Prostate gland (tissue), 2 donors: ENCODE data around the gene EFNB3. TPM values are rescaled to one million over a fixed set of nuclear protein-coding genes. Genes with fewer than 3 reads are reported as not detected.

Experiments
- DNase-seq: peaks from one replicate; pipeline ENCODE4 v3.0.0-alpha.2; 2019; ENCODE audit warnings: low spot score
- H3K27ac ChIP-seq, 2 donors: fragments of 200-600 bp; sonication (generic); 2 replicates each; pipeline ENCODE4 v1.5.1; 2017 to 2019
- H3K27me3 ChIP-seq: fragments of 200-600 bp; sonication (generic); replicated peaks from 2 replicates; pipeline ENCODE4 v1.5.1; 2019; ENCODE audit not compliant: insufficient read depth
- H3K36me3 ChIP-seq, 2 donors: fragments of 200-600 bp; sonication (generic); 1 replicate in 1 of 2; 2 replicates in 1 of 2; pipeline versions ENCODE4 v1.5.1 to v1.8.1; 2017 to 2019
- H3K4me1 ChIP-seq: fragments of 200-600 bp; sonication (generic); replicated peaks from 2 replicates; pipeline ENCODE4 v1.5.1; 2019
- H3K4me3 ChIP-seq, 2 donors: fragments of 200-600 bp; sonication (generic); 2 replicates each; pipeline ENCODE4 v1.5.1; 2017 to 2019
- H3K9me3 ChIP-seq: fragments of 200-600 bp; sonication (generic); 2 replicates; pipeline ENCODE4 v1.5.1; 2017
- CTCF ChIP-seq, 4 experiments: fragments of 200-600 bp in 2 of 4; fragments of 450-650 bp in 2 of 4; sonication (generic) in 2 of 4; IDR thresholded peaks; 1 replicate in 3 of 4; 2 replicates in 1 of 4; pipeline ENCODE4 v1.5.1; 2016 to 2019; ENCODE audit warnings: antibody characterized with exemption in 4 of 4, mild to moderate bottlenecking in 2 of 4, moderate library complexity in 2 of 4
- POLR2A ChIP-seq: fragments of 450-650 bp; IDR thresholded peaks from one replicate; pipeline ENCODE4 v1.6.1; 2016; ENCODE audit warnings: antibody characterized with exemption, mild to moderate bottlenecking
- POLR2AphosphoS5 ChIP-seq: sonication (generic); formaldehyde crosslinking; IDR thresholded peaks from one replicate; pipeline ENCODE4 v1.6.1; 2017; ENCODE audit warnings: antibody characterized with exemption
- WGBS: methylation state at CpG from one replicate; pipeline ENCODE4 v1.1.5; 2018; 5-methylcytosine and 5-hydroxymethylcytosine counted together
- intact Hi-C: fragments of 100-400 bp; cut with DNase I; formaldehyde crosslinking; loops from one replicate; pipeline ENCODE4 v1.14.2; 2022
- total RNA-seq, 2 donors: library from RNA; depleted of rRNA; stranded (reverse); fragments of >200 nt; gene quantifications; one replicate each; pipeline ENCODE4 v1.1.0, GENCODE V29; 2016

EFNB3 gene
- total RNA-seq, 2 donors from 2014 or later: 3.0 to 5.5 TPM

- no peaks in the 10 kb centered on the region for H3K9me3 ChIP-seq
- WGBS: 87% methylated on average over 2 of the region's 2 CpGs
- DNase-seq: no peak
- no peak overlapping the region for H3K4me3 ChIP-seq
- no peak overlapping the region for H3K27ac ChIP-seq
- H3K36me3 ChIP-seq: peaks cover 11 to 36% of the 10 kb centered on the region in 2 donors
- intact Hi-C loops: no loop called here
- TF ChIP-seq POLR2A: no peak
- no peaks in the 10 kb centered on the region for H3K27me3 ChIP-seq
- H3K4me1 ChIP-seq: no peaks in the 10 kb centered on the region
Observed at GRCh38 chr17:7673239-7673638, 31.8 kb upstream of the EFNB3 start.

GRCh38 chr17:7674934-7675333, 30.1 kb upstream of the EFNB3 start:
- no peak overlapping the region for H3K27ac ChIP-seq
- WGBS: 90% methylated on average over 14 of the region's 14 CpGs
- no peaks in the 10 kb centered on the region for H3K27me3 ChIP-seq
- TF ChIP-seq POLR2A (no peak), CTCF (IDR thresholded peaks at IDR 0.05) (no peak), POLR2AphosphoS5 (no peak)
- peaks cover 9 to 33% of the 10 kb centered on the region in 2 donors for H3K36me3 ChIP-seq
- DNase-seq: no peak
- H3K4me3 ChIP-seq: no peak overlapping the region
- intact Hi-C loops: no loop called here
- H3K4me1 ChIP-seq: no peaks in the 10 kb centered on the region
- H3K9me3 ChIP-seq: no peaks in the 10 kb centered on the region

GRCh38 chr17:7676533-7676932, 28.5 kb upstream of the EFNB3 start:
- Histone ChIP-seq H3K4me1 (no peaks in the 10 kb centered on the region), H3K27me3 (no peaks in the 10 kb centered on the region), H3K4me3 (no peak overlapping the region), H3K36me3 (peaks cover 6 to 27% of the 10 kb centered on the region in 2 donors), H3K27ac (no peak overlapping the region), H3K9me3 (no peaks in the 10 kb centered on the region)
- TF ChIP-seq CTCF (IDR thresholded peaks at IDR 0.05) (no peak), POLR2A (no peak), POLR2AphosphoS5 (no peak)
- intact Hi-C loops: no loop called here
- 81% methylated on average over 5 of the region's 5 CpGs for WGBS
- no peak for DNase-seq

- Histone ChIP-seq H3K9me3 (no peaks in the 10 kb centered on the region), H3K4me1 (no peaks in the 10 kb centered on the region), H3K27me3 (no peaks in the 10 kb centered on the region), H3K36me3 (peaks cover 6 to 24% of the 10 kb centered on the region in 2 donors), H3K27ac (no peak overlapping the region), H3K4me3 (no peak overlapping the region)
- 77% methylated on average over 10 of the region's 10 CpGs for WGBS
- no peak for DNase-seq
- TF ChIP-seq CTCF (IDR thresholded peaks at IDR 0.05) (no peak), POLR2AphosphoS5 (no peak), POLR2A (no peak)
- intact Hi-C loops: no loop called here
Observed at GRCh38 chr17:7677388-7678067, 27.5 kb upstream of the EFNB3 start.

GRCh38 chr17:7684851-7685532, 20.0 kb upstream of the EFNB3 start:
- 43% methylated on average over 15 of the region's 15 CpGs for WGBS
- TF ChIP-seq POLR2AphosphoS5 (no peak), POLR2A (no peak), CTCF (IDR thresholded peaks at IDR 0.05) (no peak)
- intact Hi-C loops: loop anchor here (5.0 to 10.0 kb wide), 4 partner anchors 58 to 333 kb away; partner anchors contain the start of genes KCTD11, POLR2A, SAT2 and SLC35G6
- Histone ChIP-seq H3K36me3 (no peaks in the 10 kb centered on the region), H3K4me3 (peak overlapping the region; percentile 66 to 77), H3K4me1 (peaks cover 9% of the 10 kb centered on the region), H3K27ac (peak overlapping the region; percentile 90 to 93), H3K27me3 (no peaks in the 10 kb centered on the region), H3K9me3 (no peaks in the 10 kb centered on the region)
- no peak for DNase-seq
